ENCODE data around the gene CEACAM7. TPM values are rescaled to one million over a fixed set of nuclear protein-coding genes. Genes with fewer than 3 reads are reported as not detected.

The CEACAM7 gene
- total RNA-seq, 1 experiment from 2014 or later, result not detected

DNA sequence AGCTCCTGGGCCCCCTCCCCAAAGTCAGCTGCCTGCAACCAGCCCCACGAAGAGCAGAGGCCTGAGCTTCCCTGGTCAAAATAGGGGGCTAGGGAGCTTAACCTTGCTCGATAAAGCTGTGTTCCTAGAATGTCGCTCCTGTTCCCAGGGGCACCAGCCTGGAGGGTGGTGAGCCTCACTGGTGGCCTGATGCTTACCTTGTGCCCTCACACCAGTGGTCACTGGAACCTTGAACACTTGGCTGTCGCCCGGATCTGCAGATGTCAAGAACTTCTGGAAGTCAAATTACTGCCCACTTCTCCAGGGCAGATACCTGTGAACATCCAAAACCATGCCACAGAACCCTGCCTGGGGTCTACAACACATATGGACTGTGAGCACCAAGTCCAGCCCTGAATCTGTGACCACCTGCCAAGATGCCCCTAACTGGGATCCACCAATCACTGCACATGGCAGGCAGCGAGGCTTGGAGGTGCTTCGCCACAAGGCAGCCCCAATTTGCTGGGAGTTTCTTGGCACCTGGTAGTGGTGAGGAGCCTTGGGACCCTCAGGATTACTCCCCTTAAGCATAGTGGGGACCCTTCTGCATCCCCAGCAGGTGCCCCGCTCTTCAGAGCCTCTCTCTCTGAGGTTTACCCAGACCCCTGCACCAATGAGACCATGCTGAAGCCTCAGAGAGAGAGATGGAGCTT, 15.7 kb upstream of the CEACAM7 start:
- Histone ChIP-seq H2BK120ac (ENCODE audit: low read depth, low read length, poor library complexity, severe bottlenecking) (no peak overlapping the region), H3K23ac (ENCODE audit: insufficient read length, low read depth, low read length) (no peak overlapping the region), H3K4me2 (ENCODE audit: insufficient read depth, insufficient read length, low read length) (no peak overlapping the region), H3K27me3 (ENCODE audit: insufficient read depth, low read length) (no peaks in the 10 kb centered on the region), H3K79me2 (ENCODE audit: insufficient read depth, low read length) (no peaks in the 10 kb centered on the region), H3K9me3 (ENCODE audit: control insufficient read depth, low read depth, low read length) (peaks cover 15% of the 10 kb centered on the region), H3K4me1 (ENCODE audit: insufficient read depth, low read length) (no peaks in the 10 kb centered on the region), H3K14ac (ENCODE audit: insufficient read depth, low read length) (no peak overlapping the region), H2BK15ac (ENCODE audit: low read depth, low read length) (no peak overlapping the region), H3K79me1 (ENCODE audit: insufficient read depth, low read depth, low read length, poor library complexity, severe bottlenecking) (no peaks in the 10 kb centered on the region), H2BK12ac (ENCODE audit: insufficient read length, low read depth, low read length) (no peak overlapping the region), H4K5ac (ENCODE audit: insufficient read length, low read depth, low read length) (no peak overlapping the region), H2BK5ac (ENCODE audit: insufficient read length, low read length) (no peak overlapping the region), H3K9ac (ENCODE audit: extremely low read depth, insufficient read length, low read length) (no peak overlapping the region), H2AFZ (ENCODE audit: low read length) (no peak overlapping the region), H2AK5ac (ENCODE audit: insufficient read length, low read length) (no peak overlapping the region), H4K91ac (ENCODE audit: insufficient read length, low read depth, low read length) (no peak overlapping the region), H3K4ac (ENCODE audit: low read depth, low read length) (no peak overlapping the region), H2BK20ac (ENCODE audit: low read depth, low read length, poor library complexity, severe bottlenecking) (no peak overlapping the region), H3K23me2 (ENCODE audit: insufficient read length, low read depth, low read length, poor library complexity, severe bottlenecking) (no peaks in the 10 kb centered on the region), H3K18ac (ENCODE audit: insufficient read length, low read depth, low read length) (no peak overlapping the region), H4K8ac (replicated peaks; ENCODE audit: insufficient read length, low read depth, low read length) (no peak overlapping the region), H3K27ac (ENCODE audit: insufficient read length, low read depth, low read length) (no peak overlapping the region), H3T11ph (ENCODE audit: low read length) (no peak overlapping the region), H3K56ac (ENCODE audit: insufficient read length, low read depth, low read length) (no peak overlapping the region), H4K20me1 (ENCODE audit: control insufficient read depth, insufficient read depth, insufficient read length) (peaks cover 4% of the 10 kb centered on the region)
- peaks cover 5 to 29% (median 8%) of the 10 kb centered on the region in 3 experiments; a peak in 5 of 7 replicates for H3K36me3 Mint-ChIP-seq (ENCODE audit: insufficient read depth in 1 of 3, low read depth in 3 of 3)
- H3K27ac Mint-ChIP-seq, result no peak overlapping the region
- peaks cover 79 to 93% of the 10 kb centered on the region in 2 experiments for H3K9me3 Mint-ChIP-seq
- H3K4me1 Mint-ChIP-seq, result no peaks in the 10 kb centered on the region
- peaks cover 2% of the 10 kb centered on the region for H3K27me3 Mint-ChIP-seq (ENCODE audit: low read depth)
- WGBS (ENCODE audit: extremely low coverage, insufficient read length, low lambda C conversion rate), result no CpG with 5 or more reads among the region's 8 CpGs
- TF ChIP-seq, protein P1, sequence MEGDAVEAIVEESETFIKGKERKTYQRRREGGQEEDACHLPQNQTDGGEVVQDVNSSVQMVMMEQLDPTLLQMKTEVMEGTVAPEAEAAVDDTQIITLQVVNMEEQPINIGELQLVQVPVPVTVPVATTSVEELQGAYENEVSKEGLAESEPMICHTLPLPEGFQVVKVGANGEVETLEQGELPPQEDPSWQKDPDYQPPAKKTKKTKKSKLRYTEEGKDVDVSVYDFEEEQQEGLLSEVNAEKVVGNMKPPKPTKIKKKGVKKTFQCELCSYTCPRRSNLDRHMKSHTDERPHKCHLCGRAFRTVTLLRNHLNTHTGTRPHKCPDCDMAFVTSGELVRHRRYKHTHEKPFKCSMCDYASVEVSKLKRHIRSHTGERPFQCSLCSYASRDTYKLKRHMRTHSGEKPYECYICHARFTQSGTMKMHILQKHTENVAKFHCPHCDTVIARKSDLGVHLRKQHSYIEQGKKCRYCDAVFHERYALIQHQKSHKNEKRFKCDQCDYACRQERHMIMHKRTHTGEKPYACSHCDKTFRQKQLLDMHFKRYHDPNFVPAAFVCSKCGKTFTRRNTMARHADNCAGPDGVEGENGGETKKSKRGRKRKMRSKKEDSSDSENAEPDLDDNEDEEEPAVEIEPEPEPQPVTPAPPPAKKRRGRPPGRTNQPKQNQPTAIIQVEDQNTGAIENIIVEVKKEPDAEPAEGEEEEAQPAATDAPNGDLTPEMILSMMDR (conservative IDR thresholded peaks at IDR 0.05), result no peak
- DNase-seq, result peak; percentile 13
- no peak overlapping the region for H3K4me3 Mint-ChIP-seq
